LNCAP (cell line): ENCODE results near the gene ATP5PD.

Experiments used
- TF ChIP-seq, protein P1 (sequence below): fragments of 450-650 bp; IDR thresholded peaks from 2 replicates; pipeline ENCODE4 v1.5.1; 2017; ENCODE audit warnings: mild to moderate bottlenecking

The ATP5PD gene

DNA sequence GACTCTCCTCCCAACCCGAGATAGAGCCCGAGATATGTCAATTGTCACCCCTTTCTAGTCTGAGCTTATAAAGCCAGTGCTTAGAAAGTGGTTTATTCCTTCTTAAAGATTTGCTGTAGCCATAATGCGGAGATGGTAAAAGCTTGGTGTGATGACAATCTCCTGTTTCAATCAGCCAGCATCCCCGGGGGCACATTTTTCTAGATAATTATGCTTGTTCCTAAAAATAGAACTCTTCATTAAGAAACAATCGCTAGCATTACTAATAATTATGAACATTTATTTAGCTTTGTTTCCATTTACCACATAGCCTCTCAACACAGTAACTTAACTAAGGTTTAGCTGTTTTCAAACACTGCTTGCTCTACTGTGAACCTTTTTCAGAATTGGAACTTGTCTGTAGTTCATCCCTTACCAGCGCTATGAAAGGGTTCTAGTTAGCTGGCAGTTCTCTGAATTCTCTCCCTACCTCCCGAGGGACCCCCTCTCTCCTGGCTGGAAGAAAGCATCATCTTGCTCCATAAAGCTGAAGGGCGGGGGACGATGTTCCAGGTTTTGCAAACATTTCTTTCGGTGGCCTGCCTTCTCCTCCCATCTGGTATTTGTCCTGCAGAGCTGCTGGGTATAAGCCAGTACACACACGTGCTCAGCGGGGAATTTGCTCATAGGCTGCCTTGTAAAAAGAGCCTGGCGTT, 35.2 kb downstream of the ATP5PD start:
- TF ChIP-seq, protein P1, sequence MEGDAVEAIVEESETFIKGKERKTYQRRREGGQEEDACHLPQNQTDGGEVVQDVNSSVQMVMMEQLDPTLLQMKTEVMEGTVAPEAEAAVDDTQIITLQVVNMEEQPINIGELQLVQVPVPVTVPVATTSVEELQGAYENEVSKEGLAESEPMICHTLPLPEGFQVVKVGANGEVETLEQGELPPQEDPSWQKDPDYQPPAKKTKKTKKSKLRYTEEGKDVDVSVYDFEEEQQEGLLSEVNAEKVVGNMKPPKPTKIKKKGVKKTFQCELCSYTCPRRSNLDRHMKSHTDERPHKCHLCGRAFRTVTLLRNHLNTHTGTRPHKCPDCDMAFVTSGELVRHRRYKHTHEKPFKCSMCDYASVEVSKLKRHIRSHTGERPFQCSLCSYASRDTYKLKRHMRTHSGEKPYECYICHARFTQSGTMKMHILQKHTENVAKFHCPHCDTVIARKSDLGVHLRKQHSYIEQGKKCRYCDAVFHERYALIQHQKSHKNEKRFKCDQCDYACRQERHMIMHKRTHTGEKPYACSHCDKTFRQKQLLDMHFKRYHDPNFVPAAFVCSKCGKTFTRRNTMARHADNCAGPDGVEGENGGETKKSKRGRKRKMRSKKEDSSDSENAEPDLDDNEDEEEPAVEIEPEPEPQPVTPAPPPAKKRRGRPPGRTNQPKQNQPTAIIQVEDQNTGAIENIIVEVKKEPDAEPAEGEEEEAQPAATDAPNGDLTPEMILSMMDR = no peak

GRCh38 chr17:75010683-75011400, 35.9 kb downstream of the ATP5PD start:
- TF ChIP-seq, protein P1 = no peak

DNA sequence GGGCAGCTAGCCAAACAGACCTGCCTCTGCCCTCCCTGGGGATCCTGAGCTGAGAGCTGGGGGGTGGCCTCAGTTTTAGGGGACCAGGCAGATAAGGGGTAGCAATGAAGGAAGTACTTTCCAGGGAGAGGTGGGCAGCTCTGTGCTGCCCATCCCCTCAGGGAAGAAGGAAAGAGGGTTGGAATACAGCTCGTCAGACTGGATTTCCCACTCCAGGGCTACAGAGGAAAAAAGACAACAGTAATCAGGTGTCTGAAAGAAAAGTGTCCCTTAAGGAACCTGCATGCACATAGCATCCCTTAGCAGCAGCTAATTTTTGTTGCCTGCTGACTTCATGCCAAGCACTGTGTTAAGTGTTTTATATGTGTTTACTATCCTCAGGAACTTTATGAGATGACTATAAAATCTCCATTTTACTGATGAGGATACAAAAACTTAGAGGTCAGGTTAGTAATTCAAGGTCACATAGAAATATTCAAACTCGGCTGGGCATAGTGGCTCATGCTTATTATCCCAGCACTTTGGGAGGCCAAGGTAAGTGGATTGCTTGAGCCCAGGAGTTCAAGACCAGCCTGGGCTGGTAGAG, 37.5 kb downstream of the ATP5PD start:
- TF ChIP-seq, protein P1 = no peak

DNA sequence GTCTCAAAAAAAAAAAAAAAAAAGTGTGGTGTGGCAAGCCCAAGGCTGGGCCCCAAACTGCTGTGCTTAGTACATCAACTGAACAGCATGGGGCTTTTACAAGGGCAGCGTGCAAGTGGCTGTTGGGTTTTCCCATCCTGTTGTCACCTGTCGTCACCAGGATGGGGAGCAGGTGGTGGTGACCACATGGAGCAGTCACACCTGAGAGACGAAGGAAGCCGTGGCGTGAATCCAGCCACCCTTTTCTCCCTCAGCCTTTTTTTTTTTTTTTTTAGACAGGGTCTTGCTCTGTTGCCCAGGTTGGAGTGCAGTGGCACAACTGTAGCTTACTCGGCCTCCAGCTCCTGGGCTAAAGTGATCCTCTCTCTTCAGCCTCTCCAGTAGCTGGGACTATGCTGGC, 38.4 kb downstream of the ATP5PD start:
- TF ChIP-seq, protein P1 = no peak

GRCh38 chr17:75006653-75007052, 40.1 kb downstream of the ATP5PD start:
- TF ChIP-seq, protein P1 = no peak

- TF ChIP-seq, protein P1 = no peak
Observed at GRCh38 chr17:75005291-75005690, 41.5 kb downstream of the ATP5PD start.

- TF ChIP-seq, protein P1 = no peak
Observed at GRCh38 chr17:75004371-75004770, 42.4 kb downstream of the ATP5PD start.
